GM10266 (cell line): Measurements from ENCODE around the gene CFAP74.

ENCODE experiments used
- DNase-seq: peaks from one replicate; pipeline ENCODE4 v3.0.0; 2012; ENCODE audit errors: extremely low spot score
- TF ChIP-seq, protein P1 (sequence below): IDR thresholded peaks from 2 replicates; pipeline ENCODE4 v1.5.1; 2012; ENCODE audit warnings: mild to moderate bottlenecking, low read depth; ENCODE audit not compliant: control insufficient read depth, insufficient read depth; ENCODE audit errors: missing control alignments

Gene CFAP74

DNA sequence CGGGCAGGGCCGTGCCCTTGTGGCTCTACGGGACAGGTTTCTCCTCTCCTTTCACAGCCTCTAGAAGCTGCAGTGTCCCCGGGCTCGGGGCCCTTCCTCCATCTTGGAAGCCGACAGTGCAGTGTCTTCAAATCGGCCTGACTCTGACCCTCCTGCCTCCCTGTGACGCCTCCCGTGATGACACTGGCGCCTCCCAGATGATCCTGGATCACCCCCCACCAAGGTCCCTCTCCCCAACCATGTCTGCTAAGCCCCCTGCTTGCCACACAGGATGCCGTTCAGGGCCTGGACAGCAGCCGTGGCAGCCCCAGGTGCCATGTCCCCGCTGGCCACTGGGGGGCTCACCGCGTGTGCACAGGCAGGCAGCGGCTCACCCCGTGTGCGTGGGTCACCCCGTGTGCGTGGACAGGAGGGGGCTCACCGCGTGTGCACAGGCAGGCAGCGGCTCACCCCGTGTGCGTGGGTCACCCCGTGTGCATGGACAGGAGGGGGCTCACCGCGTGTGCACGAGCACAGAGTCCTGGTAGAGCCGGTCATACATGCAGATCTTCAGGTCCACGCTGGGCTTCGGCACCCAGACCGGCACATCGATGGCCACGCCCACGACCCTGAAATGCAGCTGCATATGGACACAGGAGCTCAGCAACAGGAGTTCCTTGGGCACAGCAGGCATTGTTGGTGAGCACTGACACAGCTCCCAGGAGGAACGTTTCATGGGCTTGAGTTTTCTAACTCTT lies 59.6 kb downstream of the CFAP74 start:
- DNase-seq: peak; percentile 78

DNA sequence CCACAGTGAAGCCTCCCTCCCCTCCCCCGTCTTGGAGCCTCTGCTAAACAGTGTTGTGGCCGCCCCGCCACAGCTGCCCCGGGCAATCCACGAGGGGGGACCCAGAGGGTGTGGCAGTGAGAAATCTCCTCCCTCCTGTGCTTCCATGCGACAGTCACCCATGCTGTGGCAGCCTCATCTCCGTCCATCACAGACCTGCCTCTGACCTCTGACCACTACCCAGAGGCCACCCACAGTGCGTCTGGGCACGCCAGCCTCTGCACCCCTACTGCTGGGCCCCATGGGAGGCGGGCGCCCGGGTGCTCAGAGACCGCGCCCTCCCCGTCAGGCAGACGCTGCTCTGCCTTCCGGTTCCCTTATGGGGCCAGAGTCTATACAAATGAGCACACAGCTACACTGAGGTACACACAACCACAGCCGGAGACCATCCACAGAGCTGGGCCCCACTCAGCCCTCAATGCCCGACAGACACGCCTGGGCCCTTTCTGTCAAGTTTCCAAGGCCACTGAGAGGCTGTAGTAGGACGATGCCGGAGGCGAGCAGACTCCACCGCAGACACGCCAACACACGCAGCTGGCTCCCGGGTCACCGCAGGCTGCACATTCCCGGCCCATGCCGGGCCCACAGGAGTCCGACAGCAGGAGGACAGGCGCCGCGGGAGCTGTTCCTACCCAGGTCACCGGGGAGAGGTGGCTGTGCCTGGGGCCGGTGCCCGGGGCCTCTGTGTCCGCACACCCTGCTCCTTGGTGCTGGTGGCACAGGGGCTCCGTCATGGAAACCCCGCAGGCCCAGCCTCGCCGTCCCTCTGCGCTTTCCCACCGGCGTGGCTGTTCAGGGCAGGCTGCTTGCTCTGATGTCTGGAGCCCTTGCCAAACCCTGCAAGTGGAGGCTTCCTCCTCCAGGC lies 60.6 kb downstream of the CFAP74 start:
- TF ChIP-seq, protein P1, sequence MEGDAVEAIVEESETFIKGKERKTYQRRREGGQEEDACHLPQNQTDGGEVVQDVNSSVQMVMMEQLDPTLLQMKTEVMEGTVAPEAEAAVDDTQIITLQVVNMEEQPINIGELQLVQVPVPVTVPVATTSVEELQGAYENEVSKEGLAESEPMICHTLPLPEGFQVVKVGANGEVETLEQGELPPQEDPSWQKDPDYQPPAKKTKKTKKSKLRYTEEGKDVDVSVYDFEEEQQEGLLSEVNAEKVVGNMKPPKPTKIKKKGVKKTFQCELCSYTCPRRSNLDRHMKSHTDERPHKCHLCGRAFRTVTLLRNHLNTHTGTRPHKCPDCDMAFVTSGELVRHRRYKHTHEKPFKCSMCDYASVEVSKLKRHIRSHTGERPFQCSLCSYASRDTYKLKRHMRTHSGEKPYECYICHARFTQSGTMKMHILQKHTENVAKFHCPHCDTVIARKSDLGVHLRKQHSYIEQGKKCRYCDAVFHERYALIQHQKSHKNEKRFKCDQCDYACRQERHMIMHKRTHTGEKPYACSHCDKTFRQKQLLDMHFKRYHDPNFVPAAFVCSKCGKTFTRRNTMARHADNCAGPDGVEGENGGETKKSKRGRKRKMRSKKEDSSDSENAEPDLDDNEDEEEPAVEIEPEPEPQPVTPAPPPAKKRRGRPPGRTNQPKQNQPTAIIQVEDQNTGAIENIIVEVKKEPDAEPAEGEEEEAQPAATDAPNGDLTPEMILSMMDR: no peak
- DNase-seq: no peak

More for the DNA sequence above, 59.6 kb downstream of the CFAP74 start:
- TF ChIP-seq, protein P1: peak; percentile 78

DNA sequence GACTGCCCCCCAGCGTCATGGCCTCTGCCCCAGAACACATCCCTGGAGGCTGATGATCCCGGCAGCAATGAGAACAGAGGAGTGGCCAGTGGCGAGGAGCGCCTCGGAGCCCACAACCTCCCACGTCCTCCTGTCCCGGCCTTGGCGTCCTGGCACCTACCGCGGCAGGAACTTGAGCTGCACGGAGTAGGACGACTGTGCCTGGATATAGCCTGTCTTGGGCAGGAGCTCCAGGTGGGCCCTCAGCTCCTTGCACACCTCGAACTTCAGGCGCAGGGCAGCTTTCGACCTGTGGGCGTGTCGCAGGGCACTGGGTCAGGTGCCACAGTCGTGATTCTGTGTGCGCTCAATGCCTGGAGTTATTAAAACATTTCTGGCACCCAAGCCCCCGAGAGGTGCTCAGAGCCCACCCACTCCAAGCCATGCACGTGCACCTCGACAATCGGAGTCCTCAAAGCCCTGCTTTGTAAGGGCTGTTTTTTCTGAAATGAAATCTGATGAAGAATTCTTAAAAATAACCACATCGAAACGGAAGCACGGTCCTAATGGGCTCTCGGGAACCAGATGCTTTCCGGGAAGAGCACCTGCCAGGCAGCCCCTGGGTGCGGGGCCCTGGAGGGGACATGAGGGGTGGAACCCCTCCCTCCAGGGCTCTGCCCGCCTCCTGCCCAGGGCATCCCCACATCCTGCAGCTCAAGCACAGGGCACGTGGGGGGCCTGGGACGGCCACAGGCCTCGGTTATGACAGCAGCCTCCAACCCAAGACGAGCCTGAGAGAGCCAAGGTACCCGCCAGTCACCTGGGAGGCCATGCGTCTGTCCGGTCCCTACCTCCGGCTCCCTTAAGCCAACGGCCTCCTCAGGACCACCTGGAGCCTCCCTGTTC lies 61.5 kb downstream of the CFAP74 start:
- TF ChIP-seq, protein P1: no peak
- no peak for DNase-seq

DNA sequence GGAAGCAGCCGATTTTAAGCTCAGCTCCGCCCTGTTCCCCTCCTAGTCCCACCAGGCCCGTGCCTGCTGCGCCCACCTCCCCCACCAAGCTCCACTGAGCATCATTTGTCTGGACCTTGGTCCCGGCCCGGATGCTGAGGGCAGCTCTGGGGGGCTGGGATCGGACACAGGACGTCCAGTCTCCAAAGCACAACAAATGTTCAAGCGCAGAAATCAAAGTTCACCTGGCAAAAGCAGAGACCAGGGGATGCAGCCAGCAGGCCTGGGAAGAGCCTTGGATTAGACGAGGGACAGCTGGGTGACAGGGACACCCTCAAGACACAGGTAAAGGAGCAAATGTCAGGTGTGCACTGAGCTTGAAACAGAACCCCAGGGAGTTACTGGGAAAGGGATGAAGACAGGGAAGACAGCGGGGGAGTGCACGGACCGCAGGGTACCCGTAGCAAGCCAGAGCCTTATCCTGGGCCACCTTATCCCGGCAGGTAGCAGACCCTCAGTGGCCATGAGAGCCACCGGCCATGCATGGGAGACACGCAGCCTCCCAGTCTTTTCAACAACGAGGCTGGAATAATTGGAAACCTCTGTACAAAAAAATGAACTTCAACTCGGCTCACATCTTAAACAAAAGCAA lies 62.3 kb downstream of the CFAP74 start:
- no peak for DNase-seq
- TF ChIP-seq, protein P1: no peak

DNA sequence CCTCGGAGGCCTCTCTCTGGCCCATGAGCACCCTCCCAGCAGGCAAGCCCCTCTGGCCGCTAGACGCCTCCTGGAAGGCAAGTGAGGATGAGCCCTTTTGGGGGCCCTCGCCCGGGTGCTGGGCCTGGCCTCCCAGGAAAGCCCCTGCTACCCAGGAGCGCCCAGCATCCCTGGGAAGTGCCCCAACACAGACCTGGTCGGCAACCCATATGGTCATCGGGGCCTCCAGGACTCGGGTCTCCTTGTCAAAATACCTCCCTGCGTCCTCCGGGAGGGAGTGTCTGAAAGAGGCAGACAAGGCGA lies 63.5 kb downstream of the CFAP74 start:
- TF ChIP-seq, protein P1: no peak
- no peak for DNase-seq

DNA sequence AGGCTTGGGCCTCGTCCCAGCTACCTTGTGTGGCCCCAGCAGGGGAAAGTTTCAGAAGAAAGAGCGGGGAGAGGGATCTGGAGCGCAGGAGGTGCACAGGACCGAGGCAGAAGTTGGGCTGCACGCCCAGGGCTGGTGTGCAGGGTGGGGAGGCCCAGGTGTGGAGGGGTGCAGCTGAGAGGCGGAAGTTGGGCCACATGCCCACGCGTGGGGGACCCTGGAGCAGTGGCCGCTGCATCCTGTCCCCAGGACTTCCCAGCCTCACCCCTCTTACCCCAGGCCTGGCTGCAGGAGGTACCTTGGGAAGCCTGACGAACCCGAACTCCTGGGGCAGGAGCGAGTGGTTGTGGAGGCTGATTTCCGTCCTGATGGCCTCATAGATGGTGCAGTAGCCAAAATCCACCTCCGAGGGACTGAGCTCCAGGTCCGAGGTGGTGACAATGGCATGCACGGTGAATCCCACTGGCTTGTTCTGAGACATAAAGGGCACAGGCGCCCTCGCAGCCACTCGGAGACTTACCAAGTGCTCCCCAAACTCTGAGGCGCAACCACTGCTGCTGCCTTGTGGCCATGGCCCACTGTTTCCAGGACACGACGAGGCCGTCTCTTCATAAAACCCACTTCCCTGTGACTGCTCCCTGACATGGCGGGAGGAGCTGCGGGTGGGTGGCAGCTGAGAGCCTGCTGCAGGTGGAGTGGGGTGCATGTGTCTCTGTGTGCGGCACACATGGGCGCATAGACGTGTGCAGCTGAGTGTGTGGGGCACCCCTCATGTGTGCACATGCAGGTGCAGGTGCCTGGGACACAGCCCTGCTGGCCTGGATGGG lies 64.1 kb downstream of the CFAP74 start:
- TF ChIP-seq, protein P1: no peak
- DNase-seq: no peak
